HUES6 (cell line): ENCODE measurements around the gene CMTM1.

Source experiments
- H3K27ac ChIP-seq: 2 replicates; pipeline ENCODE4 v1.7.0; 2013; ENCODE audit warnings: low read depth, mild to moderate bottlenecking, low read length, inconsistent platforms
- H3K27me3 ChIP-seq: 2 replicates; pipeline ENCODE4 v1.6.1; 2013; ENCODE audit warnings: low read length; ENCODE audit not compliant: control insufficient read depth, insufficient read depth
- H3K36me3 ChIP-seq: 2 replicates; pipeline ENCODE4 v1.6.1; 2013; ENCODE audit warnings: low read length; ENCODE audit not compliant: control insufficient read depth, insufficient read depth
- H3K4me1 ChIP-seq: 2 replicates; pipeline ENCODE4 v1.6.1; 2013; ENCODE audit warnings: low read length; ENCODE audit not compliant: control insufficient read depth, insufficient read depth
- H3K4me3 ChIP-seq: 2 replicates; pipeline ENCODE4 v1.5.1; 2013; ENCODE audit warnings: low read depth, low read length
- H3K9ac ChIP-seq: one replicate; pipeline ENCODE4 v1.6.1; 2013; ENCODE audit warnings: mild to moderate bottlenecking, low read length
- H3K9me3 ChIP-seq: 2 replicates; pipeline ENCODE4 v1.6.1; 2013; ENCODE audit warnings: low read depth, low read length; ENCODE audit not compliant: control insufficient read depth, insufficient read depth

CMTM1 gene

DNA sequence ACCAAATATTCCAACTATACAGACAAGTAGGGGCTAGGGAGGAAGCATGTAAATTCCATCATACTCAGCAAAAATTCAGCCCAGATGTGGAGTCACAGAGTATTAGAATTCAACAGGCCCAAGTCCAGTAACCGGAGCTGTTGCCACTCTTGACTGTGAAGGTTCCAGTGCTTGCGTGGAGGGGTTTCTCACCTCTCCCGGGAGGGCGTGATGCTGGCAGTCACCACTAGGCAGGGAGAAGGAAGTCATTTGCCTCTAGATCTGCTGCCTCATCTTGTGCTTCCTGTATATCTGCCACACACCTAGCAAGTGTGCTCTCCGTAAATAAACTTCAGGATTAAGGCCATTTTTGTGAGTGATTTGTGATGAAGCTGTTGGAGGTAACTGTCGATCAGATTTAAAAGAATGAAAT is 14.9 kb upstream of the CMTM1 start:
- peaks cover 3% of the 10 kb centered on the region for H3K9me3 ChIP-seq
- H3K27me3 ChIP-seq = peaks cover 15% of the 10 kb centered on the region
- H3K36me3 ChIP-seq = no peaks in the 10 kb centered on the region
- H3K4me3 ChIP-seq = no peak overlapping the region
- no peak overlapping the region for H3K27ac ChIP-seq
- peaks cover 9% of the 10 kb centered on the region for H3K4me1 ChIP-seq
- no peak overlapping the region for H3K9ac ChIP-seq

DNA sequence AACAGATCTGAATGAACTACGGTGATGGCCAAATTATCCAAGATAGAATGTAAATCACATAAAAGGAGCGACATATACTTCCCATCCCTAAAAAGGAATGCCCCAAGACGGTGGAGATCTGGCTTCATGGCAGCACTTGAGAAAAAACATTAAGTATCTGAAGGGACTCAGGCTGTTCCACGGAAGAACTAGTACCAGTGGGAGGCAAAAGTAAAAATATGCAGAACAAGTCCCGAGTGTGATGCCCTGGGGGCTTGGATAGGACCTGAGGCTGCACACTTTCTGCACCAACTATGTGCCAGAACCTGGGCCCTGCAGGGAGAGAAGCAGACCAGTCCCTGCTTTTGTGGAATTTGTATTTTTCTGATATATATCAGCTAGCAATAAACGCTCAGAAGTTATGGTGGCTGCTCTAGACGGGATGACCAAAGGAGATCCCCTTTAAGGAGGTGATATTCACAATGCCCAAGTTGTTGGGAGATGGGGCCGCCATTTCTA is 14.4 kb upstream of the CMTM1 start:
- H3K4me3 ChIP-seq = peak overlapping the region; percentile 59
- H3K4me1 ChIP-seq = peaks cover 9% of the 10 kb centered on the region
- H3K9me3 ChIP-seq = peaks cover 3% of the 10 kb centered on the region
- no peak overlapping the region for H3K27ac ChIP-seq
- H3K9ac ChIP-seq = peak overlapping the region; percentile 63
- H3K27me3 ChIP-seq = peaks cover 15% of the 10 kb centered on the region
- no peaks in the 10 kb centered on the region for H3K36me3 ChIP-seq

DNA sequence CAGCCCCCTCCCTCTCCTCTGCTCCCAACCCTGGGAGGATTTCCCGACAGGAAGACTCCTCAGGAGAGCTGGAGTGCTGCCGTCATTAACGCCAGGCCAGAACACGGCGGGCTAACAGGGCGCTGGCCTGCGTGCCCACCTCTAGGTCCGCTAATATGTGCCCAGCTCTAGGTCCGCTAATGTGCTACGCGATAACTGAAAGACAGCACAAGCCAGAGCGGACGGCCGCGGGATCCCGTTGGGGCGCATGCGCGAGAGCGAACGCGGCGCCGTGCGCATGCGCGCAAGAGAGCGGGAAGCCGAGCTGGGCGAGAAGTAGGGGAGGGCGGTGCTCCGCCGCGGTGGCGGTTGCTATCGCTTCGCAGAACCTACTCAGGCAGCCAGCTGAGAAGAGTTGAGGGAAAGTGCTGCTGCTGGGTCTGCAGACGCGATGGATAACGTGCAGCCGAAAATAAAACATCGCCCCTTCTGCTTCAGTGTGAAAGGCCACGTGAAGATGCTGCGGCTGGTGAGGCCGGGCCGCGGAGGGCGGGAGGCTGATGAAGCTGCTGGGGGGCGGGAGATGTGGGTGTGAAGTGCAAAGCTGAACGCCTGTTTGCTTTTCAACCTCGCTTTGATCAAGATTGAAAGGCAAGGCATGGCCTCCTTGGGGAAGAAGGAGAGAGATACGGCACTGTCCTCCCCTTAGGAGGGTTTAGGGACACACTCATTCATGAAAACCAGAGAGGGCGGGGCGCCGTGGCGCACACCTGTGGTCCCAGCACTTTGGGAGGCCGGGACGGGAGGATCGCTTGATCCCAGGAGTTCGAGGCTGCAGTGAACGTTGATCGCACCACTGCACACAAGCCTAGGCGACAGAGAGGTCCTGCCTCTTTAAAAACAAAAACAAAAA is 13.7 kb upstream of the CMTM1 start, which contains the start of gene CKLF:
CKLF (plus strand) TSS at position 291 of the 892 bp plus-strand sequence; CDS start at position 431, 140 bp downstream.
- H3K9me3 ChIP-seq = peaks cover 3% of the 10 kb centered on the region
- H3K36me3 ChIP-seq = no peaks in the 10 kb centered on the region
- peak within 1 kb of the TSS; percentile 63 for H3K9ac ChIP-seq
- peaks cover 9% of the 10 kb centered on the region for H3K4me1 ChIP-seq
- H3K27me3 ChIP-seq = peaks cover 15% of the 10 kb centered on the region
- H3K27ac ChIP-seq = no peak within 1 kb of the TSS
- peak within 1 kb of the TSS; percentile 59 for H3K4me3 ChIP-seq

DNA sequence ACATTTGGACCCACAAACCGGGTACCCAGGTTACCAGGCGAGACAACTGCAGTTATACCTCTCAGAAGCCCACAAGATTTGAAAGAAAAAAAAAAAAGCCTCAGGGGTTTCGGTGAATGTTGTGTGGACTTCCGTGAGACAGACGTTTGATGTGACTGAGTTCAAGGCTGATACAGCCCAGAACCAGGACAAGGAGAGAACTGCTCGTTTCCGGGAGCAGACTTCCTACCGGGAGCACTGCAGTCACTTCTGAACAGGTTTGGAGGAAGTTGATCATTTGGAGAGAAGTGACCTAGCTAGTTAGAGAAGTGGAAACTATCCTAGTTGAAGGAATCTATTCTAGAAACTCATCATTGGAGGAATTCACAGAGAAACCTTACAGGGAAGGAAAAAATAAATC is 13.0 kb upstream of the CMTM1 start:
- Histone ChIP-seq H3K27ac (no peak overlapping the region), H3K9me3 (peaks cover 3% of the 10 kb centered on the region), H3K36me3 (no peaks in the 10 kb centered on the region), H3K27me3 (peaks cover 15% of the 10 kb centered on the region), H3K9ac (no peak overlapping the region), H3K4me3 (no peak overlapping the region), H3K4me1 (peaks cover 9% of the 10 kb centered on the region)

DNA sequence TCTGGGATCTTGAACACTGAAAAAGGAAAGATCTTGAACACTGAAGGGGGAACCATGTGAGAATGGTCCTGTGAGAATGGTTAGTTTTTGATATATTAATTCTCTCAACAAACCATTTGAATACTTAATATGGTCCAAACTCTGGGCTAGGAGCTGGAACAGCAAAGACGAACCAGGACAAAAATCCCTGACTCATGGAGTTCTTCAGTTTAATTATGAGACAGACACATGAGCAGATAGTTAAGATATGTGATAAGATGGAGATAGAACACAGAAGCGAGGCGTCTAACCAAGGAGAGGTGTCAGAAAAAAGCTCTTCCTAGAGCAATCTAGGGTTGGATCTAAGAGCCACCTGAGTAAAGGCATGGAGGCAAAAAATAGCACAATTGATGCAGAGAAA is 12.2 kb upstream of the CMTM1 start:
- H3K9ac ChIP-seq = no peak overlapping the region
- peaks cover 3% of the 10 kb centered on the region for H3K9me3 ChIP-seq
- H3K27me3 ChIP-seq = peaks cover 15% of the 10 kb centered on the region
- peaks cover 9% of the 10 kb centered on the region for H3K4me1 ChIP-seq
- H3K4me3 ChIP-seq = no peak overlapping the region
- no peaks in the 10 kb centered on the region for H3K36me3 ChIP-seq
- no peak overlapping the region for H3K27ac ChIP-seq

DNA sequence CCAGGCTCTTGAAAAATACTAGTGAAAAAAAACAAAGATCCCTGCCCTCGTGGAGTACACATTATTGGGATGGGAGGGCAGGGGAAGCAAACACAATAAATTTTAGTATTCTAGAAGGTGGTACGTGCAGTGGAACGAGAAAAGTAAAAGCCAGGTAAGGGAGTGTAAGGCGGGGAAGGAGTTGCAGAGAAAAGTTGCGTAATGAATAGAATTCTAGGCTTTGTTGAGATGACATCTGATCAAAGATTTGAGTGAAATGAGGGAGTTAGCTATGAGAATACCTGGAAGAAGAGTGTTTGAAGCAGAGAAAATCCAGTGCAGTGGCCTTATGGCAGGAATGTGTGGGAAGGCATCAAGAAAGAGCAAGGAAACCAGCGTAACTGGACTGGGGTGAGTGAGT is 11.7 kb upstream of the CMTM1 start:
- Histone ChIP-seq H3K9me3 (peaks cover 3% of the 10 kb centered on the region), H3K9ac (no peak overlapping the region), H3K27me3 (peaks cover 15% of the 10 kb centered on the region), H3K36me3 (no peaks in the 10 kb centered on the region), H3K4me1 (peaks cover 9% of the 10 kb centered on the region), H3K27ac (no peak overlapping the region), H3K4me3 (no peak overlapping the region)

DNA sequence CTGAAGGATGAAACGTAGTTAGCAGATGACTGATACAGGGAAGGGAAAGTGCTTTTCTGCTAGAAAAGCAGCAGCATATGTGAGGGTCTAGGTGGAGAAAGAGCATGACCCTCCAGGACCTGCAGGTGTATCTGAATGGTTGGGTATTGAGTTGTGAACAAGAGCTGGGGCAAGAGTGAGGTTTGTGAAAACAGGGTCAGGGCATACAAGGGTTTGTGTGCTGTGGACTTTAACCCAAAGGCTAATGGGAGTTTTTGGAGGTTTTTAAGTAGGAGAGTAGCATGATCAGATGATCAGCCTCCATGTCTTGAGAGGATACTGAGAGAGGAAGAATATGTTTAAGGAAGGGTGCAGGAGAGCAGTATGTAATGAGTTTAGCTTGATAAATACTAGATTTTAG is 6.1 kb upstream of the CMTM1 start:
- Histone ChIP-seq H3K9me3 (no peaks in the 10 kb centered on the region), H3K27ac (no peak overlapping the region), H3K4me1 (no peaks in the 10 kb centered on the region), H3K9ac (no peak overlapping the region), H3K27me3 (no peaks in the 10 kb centered on the region), H3K36me3 (0 out of 2 replicates have a peak, but pooled peaks cover 6% of the 10 kb centered on the region), H3K4me3 (no peak overlapping the region)

DNA sequence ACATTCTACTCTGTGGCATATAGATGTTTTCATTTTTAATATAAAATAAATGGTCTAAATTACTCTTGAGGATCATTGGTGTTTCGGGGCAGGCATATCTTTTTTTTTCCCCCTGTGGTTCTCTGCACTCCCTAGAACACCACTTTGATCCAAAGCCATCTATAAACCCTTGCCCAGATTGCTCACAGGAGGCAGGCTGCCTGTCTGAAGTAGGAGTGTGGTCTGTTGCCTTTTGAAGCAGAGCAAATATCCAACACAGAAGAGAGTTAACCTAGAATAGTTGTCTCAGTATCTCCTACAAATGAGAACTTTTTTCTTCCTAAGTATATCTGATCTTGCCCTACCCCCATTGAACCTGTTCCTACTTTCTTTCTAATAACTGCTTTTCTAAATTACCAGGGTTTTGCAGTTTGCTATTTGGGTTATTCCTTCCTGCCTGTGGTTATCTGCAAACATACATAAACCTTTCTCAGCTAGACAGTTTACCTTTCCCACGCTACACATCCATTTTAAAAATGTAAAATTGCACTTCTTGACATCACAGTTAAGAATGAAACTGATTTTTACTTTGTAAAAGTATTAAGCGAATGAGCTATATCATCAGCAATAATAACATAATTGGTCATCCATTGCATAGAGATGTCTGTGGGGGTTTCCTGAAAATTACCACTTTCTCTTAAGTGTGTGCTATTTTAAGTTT is 4.7 kb upstream of the CMTM1 start:
- no peaks in the 10 kb centered on the region for H3K27me3 ChIP-seq
- no peaks in the 10 kb centered on the region for H3K9me3 ChIP-seq
- H3K4me3 ChIP-seq = no peak overlapping the region
- H3K36me3 ChIP-seq = peaks cover 9% of the 10 kb centered on the region
- H3K4me1 ChIP-seq = no peaks in the 10 kb centered on the region
- H3K9ac ChIP-seq = no peak overlapping the region
- no peak overlapping the region for H3K27ac ChIP-seq

DNA sequence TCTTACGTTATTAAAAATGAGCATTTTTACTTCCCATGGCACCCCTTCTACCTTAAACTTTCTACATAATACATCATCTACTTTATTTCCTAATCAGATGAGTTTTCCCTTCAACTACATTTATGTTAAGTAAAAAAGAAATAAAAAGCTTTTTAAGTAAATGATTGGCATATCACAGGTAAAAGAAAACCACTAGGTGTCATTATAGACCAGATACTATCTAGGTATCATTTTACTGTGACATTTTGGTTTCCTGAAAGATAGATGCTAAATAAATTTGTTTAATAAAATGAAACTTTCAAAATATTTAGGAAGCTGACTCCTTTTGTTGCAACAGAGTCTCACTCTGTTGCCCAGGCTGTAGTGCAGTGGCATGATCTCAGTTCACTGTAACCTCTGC is 3.8 kb upstream of the CMTM1 start:
- H3K27me3 ChIP-seq = no peaks in the 10 kb centered on the region
- H3K4me1 ChIP-seq = no peaks in the 10 kb centered on the region
- H3K9ac ChIP-seq = no peak overlapping the region
- peaks cover 13% of the 10 kb centered on the region for H3K36me3 ChIP-seq
- H3K4me3 ChIP-seq = no peak overlapping the region
- no peaks in the 10 kb centered on the region for H3K9me3 ChIP-seq
- H3K27ac ChIP-seq = no peak overlapping the region

DNA sequence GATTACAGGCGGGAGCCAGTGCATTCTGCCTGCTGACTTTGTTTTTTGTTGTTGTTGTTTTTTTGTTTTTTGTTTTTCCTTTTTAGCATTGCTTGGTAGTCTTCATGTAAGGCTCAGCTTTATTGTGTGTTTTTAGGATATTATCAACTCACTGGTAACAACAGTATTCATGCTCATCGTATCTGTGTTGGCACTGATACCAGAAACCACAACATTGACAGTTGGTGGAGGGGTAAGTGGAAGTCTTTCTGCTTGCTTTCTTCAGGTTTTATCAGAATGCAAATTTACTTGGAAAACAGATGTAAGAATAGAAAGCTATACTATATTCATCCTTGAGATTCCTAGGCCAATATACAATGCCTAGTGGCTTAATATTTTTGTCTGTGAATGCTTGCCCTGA is 3.3 kb upstream of the CMTM1 start:
- H3K36me3 ChIP-seq = peaks cover 13% of the 10 kb centered on the region
- H3K9ac ChIP-seq = no peak overlapping the region
- H3K4me1 ChIP-seq = no peaks in the 10 kb centered on the region
- no peak overlapping the region for H3K27ac ChIP-seq
- no peak overlapping the region for H3K4me3 ChIP-seq
- no peaks in the 10 kb centered on the region for H3K9me3 ChIP-seq
- H3K27me3 ChIP-seq = no peaks in the 10 kb centered on the region
